RWPE2 (cell line): Measurements from ENCODE around the gene SNRNP70.
"Not testable (repeated sequence)": the region's sequence is repeated elsewhere in the genome, so short reads cannot be mapped to it uniquely, and the experiment has no call there.

Experiments
- ATAC-seq: fragments of 200-7000 bp; cut with Tn5 transposase; 3 replicates; pipeline ENCODE4 v1.9.1; 2021; ENCODE audit warnings: low read depth
- DNase-seq: peaks from one replicate; pipeline ENCODE4 v3.0.0-alpha.2; 2020; ENCODE audit warnings: low spot score
- H3K27ac ChIP-seq: fragments of 450-650 bp; 2 replicates; pipeline ENCODE4 v1.5.1; 2017; ENCODE audit warnings: mild to moderate bottlenecking; ENCODE audit not compliant: poor library complexity, severe bottlenecking
- H3K27me3 ChIP-seq: fragments of 250-450 bp; sonication (Bioruptor Pico); 2 replicates; pipeline ENCODE4 v1.5.1; 2021; ENCODE audit warnings: mild to moderate bottlenecking, moderate library complexity; ENCODE audit not compliant: insufficient read depth, poor library complexity, severe bottlenecking
- H3K36me3 ChIP-seq: fragments of 250-450 bp; sonication (Bioruptor Pico); 2 replicates; pipeline ENCODE4 v1.5.1; 2020; ENCODE audit warnings: low read depth, mild to moderate bottlenecking, moderate library complexity
- H3K4me1 ChIP-seq: fragments of 250-450 bp; sonication (Bioruptor Pico); 2 replicates; pipeline ENCODE4 v1.5.1; 2021; ENCODE audit warnings: mild to moderate bottlenecking, moderate library complexity; ENCODE audit not compliant: insufficient read depth, poor library complexity, severe bottlenecking
- H3K4me3 ChIP-seq: fragments of 250-450 bp; sonication (Bioruptor Pico); 2 replicates; pipeline ENCODE4 v1.5.1; 2021; ENCODE audit warnings: mild to moderate bottlenecking, moderate library complexity; ENCODE audit not compliant: severe bottlenecking
- H3K9me3 ChIP-seq: fragments of 250-450 bp; sonication (Bioruptor Pico); 2 replicates; pipeline ENCODE4 v1.5.1; 2021; ENCODE audit warnings: mild to moderate bottlenecking, moderate library complexity; ENCODE audit not compliant: severe bottlenecking
- CTCF ChIP-seq: fragments of 450-650 bp; IDR thresholded peaks from one replicate; pipeline ENCODE4 v1.5.1; 2017; ENCODE audit warnings: mild to moderate bottlenecking, moderate library complexity; ENCODE audit not compliant: poor library complexity, severe bottlenecking

Gene SNRNP70

GRCh38 chr19:49120325-49120683 lies 35.1 kb downstream of the SNRNP70 start:
- H3K4me1 ChIP-seq = no peaks in the 10 kb centered on the region
- H3K27ac ChIP-seq = no peak overlapping the region
- ATAC-seq (no peak), DNase-seq (no peak)
- TF ChIP-seq CTCF = no peak
- no peaks in the 10 kb centered on the region for H3K9me3 ChIP-seq
- H3K4me3 ChIP-seq = peak overlapping the region; percentile 55
- no peaks in the 10 kb centered on the region for H3K36me3 ChIP-seq
- H3K27me3 ChIP-seq = no peaks in the 10 kb centered on the region

- Histone ChIP-seq H3K4me1 (no peaks in the 10 kb centered on the region), H3K27ac (no peak overlapping the region), H3K4me3 (no peak overlapping the region), H3K9me3 (no peaks in the 10 kb centered on the region), H3K36me3 (no peaks in the 10 kb centered on the region), H3K27me3 (no peaks in the 10 kb centered on the region)
- TF ChIP-seq CTCF = no peak
- no peak for DNase-seq
- no peak for ATAC-seq
These were observed 35.6 kb downstream of the SNRNP70 start for GRCh38 chr19:49120868-49121267.

- not testable (repeated sequence) for H3K4me3 ChIP-seq, DNase-seq, H3K9me3 ChIP-seq, H3K27ac ChIP-seq, ATAC-seq, H3K4me1 ChIP-seq, H3K27me3 ChIP-seq, H3K36me3 ChIP-seq
These were observed 36.6 kb downstream of the SNRNP70 start for GRCh38 chr19:49121841-49122240.

- H3K27me3 ChIP-seq, H3K9me3 ChIP-seq, DNase-seq, H3K27ac ChIP-seq, H3K36me3 ChIP-seq, ATAC-seq, H3K4me1 ChIP-seq, H3K4me3 ChIP-seq: not testable (repeated sequence)
These were observed 38.0 kb downstream of the SNRNP70 start for GRCh38 chr19:49123285-49123684.

- Histone ChIP-seq H3K27me3 (no peaks in the 10 kb centered on the region), H3K36me3 (no peaks in the 10 kb centered on the region), H3K9me3 (no peaks in the 10 kb centered on the region), H3K4me3 (no peak overlapping the region), H3K27ac (no peak overlapping the region), H3K4me1 (peaks cover 8% of the 10 kb centered on the region)
- no peak for TF ChIP-seq CTCF
- ATAC-seq (no peak), DNase-seq (no peak)
These were observed 39.9 kb downstream of the SNRNP70 start for GRCh38 chr19:49125025-49125731.

- no peaks in the 10 kb centered on the region for H3K36me3 ChIP-seq
- no peaks in the 10 kb centered on the region for H3K9me3 ChIP-seq
- no peak overlapping the region for H3K27ac ChIP-seq
- H3K27me3 ChIP-seq = no peaks in the 10 kb centered on the region
- no peak overlapping the region for H3K4me3 ChIP-seq
- no peak for TF ChIP-seq CTCF
- peaks cover 8% of the 10 kb centered on the region for H3K4me1 ChIP-seq
- no peak for DNase-seq
- no peak for ATAC-seq
These were observed 41.3 kb downstream of the SNRNP70 start for GRCh38 chr19:49126575-49126974.

- H3K27me3 ChIP-seq, H3K36me3 ChIP-seq, DNase-seq, H3K4me1 ChIP-seq, ATAC-seq, H3K9me3 ChIP-seq: not testable (repeated sequence)
- Histone ChIP-seq H3K4me3 (peak overlapping the region; percentile 36), H3K27ac (peak overlapping the region; percentile 22)
These were observed 42.0 kb downstream of the SNRNP70 start for GRCh38 chr19:49127225-49127624.
